H9 (cell line): ENCODE results near the gene AWAT2. TPM values are rescaled to one million over a fixed set of nuclear protein-coding genes. Genes with fewer than 3 reads are reported as not detected.

Source experiments
- DNase-seq: peaks from one replicate; pipeline ENCODE4 v3.0.0-alpha.2; 2017
- H2AFZ ChIP-seq: one replicate; pipeline ENCODE4 v1.6.1; 2013; ENCODE audit warnings: mild to moderate bottlenecking, low read length, control low read depth, moderate library complexity
- H2AK5ac ChIP-seq: 2 replicates; pipeline ENCODE4 v1.6.1; 2013; ENCODE audit warnings: low read length, control low read depth, mixed read lengths; ENCODE audit not compliant: insufficient read length
- H2BK120ac ChIP-seq: one replicate; pipeline ENCODE4 v1.6.1; 2013; ENCODE audit warnings: low read depth, mild to moderate bottlenecking, low read length, control low read depth, inconsistent platforms; ENCODE audit not compliant: poor library complexity, severe bottlenecking
- H2BK12ac ChIP-seq: 2 replicates; pipeline ENCODE4 v1.6.1; 2013; ENCODE audit warnings: low read length, control low read depth, mixed read lengths, low read depth; ENCODE audit not compliant: insufficient read length
- H2BK15ac ChIP-seq: 2 replicates; pipeline ENCODE4 v1.6.1; 2013; ENCODE audit warnings: low read depth, low read length, control low read depth
- H2BK20ac ChIP-seq: one replicate; pipeline ENCODE4 v1.6.1; 2013; ENCODE audit warnings: low read depth, mild to moderate bottlenecking, low read length, control low read depth, inconsistent platforms; ENCODE audit not compliant: poor library complexity, severe bottlenecking
- H2BK5ac ChIP-seq: 2 replicates; pipeline ENCODE4 v1.6.1; 2013; ENCODE audit warnings: low read length, control low read depth, mixed read lengths; ENCODE audit not compliant: insufficient read length
- H3K14ac ChIP-seq: 2 replicates; pipeline ENCODE4 v1.6.1; 2013; ENCODE audit warnings: low read length, control low read depth; ENCODE audit not compliant: insufficient read depth
- H3K18ac ChIP-seq: 2 replicates; pipeline ENCODE4 v1.6.1; 2013; ENCODE audit warnings: low read depth, mild to moderate bottlenecking, mixed read lengths, low read length, control low read depth; ENCODE audit not compliant: insufficient read length
- H3K23ac ChIP-seq: 2 replicates; pipeline ENCODE4 v1.6.1; 2013; ENCODE audit warnings: low read length, control low read depth, mixed read lengths, low read depth; ENCODE audit not compliant: insufficient read length
- H3K23me2 ChIP-seq: 2 replicates; pipeline ENCODE4 v1.6.1; 2013; ENCODE audit warnings: low read depth, mild to moderate bottlenecking, mixed read lengths, low read length, control low read depth; ENCODE audit not compliant: insufficient read length, poor library complexity, severe bottlenecking
- H3K27ac ChIP-seq: 2 replicates; pipeline ENCODE4 v1.5.1; 2013; ENCODE audit warnings: low read length, control low read depth, mixed read lengths, low read depth; ENCODE audit not compliant: insufficient read length
- H3K27me3 ChIP-seq: 2 replicates; pipeline ENCODE4 v1.6.1; 2013; ENCODE audit warnings: low read length, control low read depth, inconsistent platforms; ENCODE audit not compliant: insufficient read depth
- H3K4ac ChIP-seq: 2 replicates; pipeline ENCODE4 v1.6.1; 2013; ENCODE audit warnings: low read depth, mild to moderate bottlenecking, control low read depth, inconsistent platforms, low read length, moderate library complexity
- H3K4me1 ChIP-seq: 2 replicates; pipeline ENCODE4 v1.6.1; 2013; ENCODE audit warnings: low read length, control low read depth, inconsistent platforms; ENCODE audit not compliant: insufficient read depth
- H3K4me2 ChIP-seq: 2 replicates; pipeline ENCODE4 v1.6.1; 2013; ENCODE audit warnings: low read length, control low read depth, mixed read lengths; ENCODE audit not compliant: insufficient read length, insufficient read depth
- H3K56ac ChIP-seq: 2 replicates; pipeline ENCODE4 v1.6.1; 2013; ENCODE audit warnings: low read depth, mild to moderate bottlenecking, mixed read lengths, low read length, control low read depth; ENCODE audit not compliant: insufficient read length
- H3K79me1 ChIP-seq: 2 replicates; pipeline ENCODE4 v1.6.1; 2013; ENCODE audit warnings: low read depth, mild to moderate bottlenecking, moderate library complexity, low read length, control low read depth, inconsistent platforms; ENCODE audit not compliant: insufficient read depth, poor library complexity, severe bottlenecking
- H3K79me2 ChIP-seq: 2 replicates; pipeline ENCODE4 v1.6.1; 2013; ENCODE audit warnings: low read length, control low read depth, inconsistent platforms; ENCODE audit not compliant: insufficient read depth
- H3K9ac ChIP-seq: 2 replicates; pipeline ENCODE4 v1.6.1; 2013; ENCODE audit warnings: low read length, control low read depth, mixed read lengths; ENCODE audit not compliant: insufficient read length; ENCODE audit errors: extremely low read depth
- H3K9me3 ChIP-seq: one replicate; pipeline ENCODE4 v1.6.1; 2013; ENCODE audit warnings: low read depth, low read length, inconsistent platforms; ENCODE audit not compliant: control insufficient read depth
- H3T11ph ChIP-seq: one replicate; pipeline ENCODE4 v1.6.1; 2013; ENCODE audit warnings: mild to moderate bottlenecking, low read length, control low read depth, inconsistent platforms
- H4K20me1 ChIP-seq: one replicate; pipeline ENCODE4 v1.6.1; 2013; ENCODE audit not compliant: control insufficient read depth, insufficient read length, insufficient read depth
- H4K5ac ChIP-seq: 2 replicates; pipeline ENCODE4 v1.6.1; 2013; ENCODE audit warnings: low read depth, mild to moderate bottlenecking, mixed read lengths, low read length, control low read depth; ENCODE audit not compliant: insufficient read length
- H4K8ac ChIP-seq: replicated peaks from 2 replicates; pipeline ENCODE4 v1.6.1; 2013; ENCODE audit warnings: low read length, control low read depth, mixed read lengths, low read depth; ENCODE audit not compliant: insufficient read length
- H4K91ac ChIP-seq: 2 replicates; pipeline ENCODE4 v1.6.1; 2013; ENCODE audit warnings: low read depth, mild to moderate bottlenecking, moderate library complexity, mixed read lengths, low read length, control low read depth; ENCODE audit not compliant: insufficient read length
- H3K27ac Mint-ChIP-seq, 3 experiments: 2 replicates in 2 of 3; 3 replicates in 1 of 3; pipeline ENCODE4 v1.8.0; 2020 to 2021; ENCODE audit warnings: mixed read lengths in 3 of 3, mild to moderate bottlenecking in 1 of 3, moderate library complexity in 1 of 3
- H3K27me3 Mint-ChIP-seq: 2 replicates; pipeline ENCODE4 v1.8.0; 2021; ENCODE audit warnings: low read depth, mild to moderate bottlenecking, moderate library complexity, mixed read lengths
- H3K36me3 Mint-ChIP-seq, 3 experiments: 2 replicates in 2 of 3; 3 replicates in 1 of 3; pipeline ENCODE4 v1.8.0; 2020 to 2021; ENCODE audit warnings: low read depth in 3 of 3, mixed read lengths in 3 of 3; ENCODE audit not compliant: insufficient read depth in 1 of 3
- H3K4me1 Mint-ChIP-seq, 2 experiments: 2 replicates each; pipeline ENCODE4 v1.8.0; 2020; ENCODE audit warnings: mixed read lengths in 2 of 2
- H3K4me3 Mint-ChIP-seq, 2 experiments: 2 replicates in 1 of 2; 3 replicates in 1 of 2; pipeline ENCODE4 v1.8.0; 2020 to 2021; ENCODE audit warnings: mild to moderate bottlenecking in 2 of 2, mixed read lengths in 2 of 2, moderate library complexity in 1 of 2
- H3K9me3 Mint-ChIP-seq, 2 experiments: 2 replicates in 1 of 2; 3 replicates in 1 of 2; pipeline ENCODE4 v1.8.0; 2020; ENCODE audit warnings: mild to moderate bottlenecking in 2 of 2, mixed read lengths in 2 of 2, moderate library complexity in 1 of 2
- WGBS: extraction: QIAGEN DNeasy Blood & Tissue Kit; methylation state at CpG from one replicate; pipeline ENCODE4 v1.1.7; 2013; ENCODE audit warnings: missing lambda C conversion rate, low lambda C conversion rate, mixed read lengths; ENCODE audit not compliant: insufficient read length; ENCODE audit errors: extremely low coverage; 5-methylcytosine and 5-hydroxymethylcytosine counted together
- total RNA-seq: library from RNA; stranded (reverse); gene quantifications from 2 replicates; pipeline ENCODE4 v1.2.1, GENCODE V29; 2021
- TF ChIP-seq, protein P1 (sequence below): fragments of 200-600 bp; sonication (generic); conservative IDR thresholded peaks from 3 replicates; pipeline ENCODE4 v1.8.0; 2021; ENCODE audit warnings: antibody characterized with exemption, mild to moderate bottlenecking

Gene AWAT2
- total RNA-seq, 1 experiment from 2014 or later = not detected

DNA sequence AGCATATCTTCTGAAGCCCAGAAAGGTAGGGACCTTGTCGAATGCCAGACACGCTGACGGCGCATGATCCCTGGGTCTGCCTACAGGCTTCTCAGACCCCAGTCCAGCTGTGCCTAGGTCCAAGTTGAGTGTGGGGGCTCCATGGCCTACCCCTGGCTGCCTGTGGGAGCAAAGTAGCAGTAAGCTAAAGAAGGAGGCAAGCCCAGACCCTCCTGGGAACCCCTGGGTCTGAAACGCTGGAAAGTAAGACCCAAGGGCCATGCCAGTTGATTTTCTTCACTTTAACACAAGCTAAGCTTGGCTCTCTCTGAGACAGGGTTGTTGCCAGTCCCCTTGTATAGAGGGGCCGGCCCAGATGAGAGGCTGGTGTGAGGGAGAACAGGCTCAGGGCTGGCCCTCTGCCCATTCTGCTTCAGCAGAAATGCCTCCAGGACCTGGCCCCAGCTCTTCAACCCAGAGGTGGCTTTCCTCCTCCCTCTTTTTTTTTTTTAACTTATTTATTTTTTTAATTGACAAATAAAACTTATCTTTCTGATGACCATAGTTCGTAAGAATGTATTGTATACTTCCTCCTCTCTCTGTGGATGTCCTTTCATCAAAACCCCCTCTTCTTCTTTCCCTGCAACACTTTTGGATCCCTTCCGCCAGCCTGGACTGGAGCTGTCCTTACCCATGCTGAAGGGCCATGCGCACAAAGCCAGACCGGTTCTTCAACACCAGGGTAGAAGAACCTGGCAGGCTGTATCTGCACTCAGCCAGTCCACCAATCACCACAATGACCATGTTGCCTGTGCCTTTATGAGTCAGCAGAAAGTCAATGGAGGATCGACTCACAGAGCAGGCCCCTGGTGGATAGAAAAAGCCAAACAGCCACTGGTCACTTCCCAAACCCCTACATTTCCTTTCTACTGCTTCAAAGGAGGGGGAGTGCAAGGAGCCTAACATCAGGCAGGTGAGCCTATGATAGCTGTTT is 7.1 kb downstream of the AWAT2 start:
- no peaks in the 10 kb centered on the region for H3K79me1 ChIP-seq
- no peak overlapping the region for H4K5ac ChIP-seq
- H2AFZ ChIP-seq = no peak overlapping the region
- H2AK5ac ChIP-seq = no peak overlapping the region
- H2BK12ac ChIP-seq = no peak overlapping the region
- H3K4ac ChIP-seq = no peak overlapping the region
- H2BK15ac ChIP-seq = no peak overlapping the region
- H3K27me3 ChIP-seq = no peaks in the 10 kb centered on the region
- H4K8ac ChIP-seq = no peak overlapping the region
- H3K14ac ChIP-seq = no peak overlapping the region
- no peak overlapping the region for H2BK120ac ChIP-seq
- peaks cover 44% of the 10 kb centered on the region for H3K9me3 ChIP-seq
- Mint-ChIP-seq H3K36me3 (peaks cover 2 to 6% (median 5%) of the 10 kb centered on the region in 3 experiments; a peak in 4 of 7 replicates), H3K9me3 (peaks cover 64 to 67% of the 10 kb centered on the region in 2 experiments), H3K27me3 (peaks cover 2% of the 10 kb centered on the region; the same call in 1 of the 2 replicates), H3K27ac (peak overlapping the region in 2 of 3 experiments; percentile 86 to 95; a peak in 3 of 7 replicates), H3K4me3 (no peak overlapping the region), H3K4me1 (no peaks in the 10 kb centered on the region; a peak in 1 of 4 replicates)
- H3K27ac ChIP-seq = no peak overlapping the region
- H3K79me2 ChIP-seq = no peaks in the 10 kb centered on the region
- no peak overlapping the region for H3K56ac ChIP-seq
- DNase-seq = no peak
- no peak overlapping the region for H3K18ac ChIP-seq
- H3K23ac ChIP-seq = no peak overlapping the region
- no peaks in the 10 kb centered on the region for H3K23me2 ChIP-seq
- H3K4me1 ChIP-seq = no peaks in the 10 kb centered on the region
- no peak overlapping the region for H2BK20ac ChIP-seq
- no peak overlapping the region for H3T11ph ChIP-seq
- TF ChIP-seq, protein P1, sequence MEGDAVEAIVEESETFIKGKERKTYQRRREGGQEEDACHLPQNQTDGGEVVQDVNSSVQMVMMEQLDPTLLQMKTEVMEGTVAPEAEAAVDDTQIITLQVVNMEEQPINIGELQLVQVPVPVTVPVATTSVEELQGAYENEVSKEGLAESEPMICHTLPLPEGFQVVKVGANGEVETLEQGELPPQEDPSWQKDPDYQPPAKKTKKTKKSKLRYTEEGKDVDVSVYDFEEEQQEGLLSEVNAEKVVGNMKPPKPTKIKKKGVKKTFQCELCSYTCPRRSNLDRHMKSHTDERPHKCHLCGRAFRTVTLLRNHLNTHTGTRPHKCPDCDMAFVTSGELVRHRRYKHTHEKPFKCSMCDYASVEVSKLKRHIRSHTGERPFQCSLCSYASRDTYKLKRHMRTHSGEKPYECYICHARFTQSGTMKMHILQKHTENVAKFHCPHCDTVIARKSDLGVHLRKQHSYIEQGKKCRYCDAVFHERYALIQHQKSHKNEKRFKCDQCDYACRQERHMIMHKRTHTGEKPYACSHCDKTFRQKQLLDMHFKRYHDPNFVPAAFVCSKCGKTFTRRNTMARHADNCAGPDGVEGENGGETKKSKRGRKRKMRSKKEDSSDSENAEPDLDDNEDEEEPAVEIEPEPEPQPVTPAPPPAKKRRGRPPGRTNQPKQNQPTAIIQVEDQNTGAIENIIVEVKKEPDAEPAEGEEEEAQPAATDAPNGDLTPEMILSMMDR = no peak
- H3K9ac ChIP-seq = no peak overlapping the region
- WGBS = no CpG with 5 or more reads among the region's 11 CpGs
- H3K4me2 ChIP-seq = no peak overlapping the region
- H4K91ac ChIP-seq = no peak overlapping the region
- H4K20me1 ChIP-seq = no peaks in the 10 kb centered on the region
- no peak overlapping the region for H2BK5ac ChIP-seq
